Panc1 (cell line): Measurements from ENCODE around the gene SSTR5. TPM values are rescaled to one million over a fixed set of nuclear protein-coding genes. Genes with fewer than 3 reads are reported as not detected.

Source experiments
- ATAC-seq: fragments of 200-7000 bp; cut with Tn5 transposase; 2 replicates; pipeline ENCODE4 v1.9.1; 2020; ENCODE audit warnings: mild to moderate bottlenecking, moderate library complexity
- BruUV-seq: library from RNA; stranded (reverse); fragments of 400-500 nt; replicated peaks from 2 replicates; lab custom pipeline; 2021; lab: Mats Ljungman, UMichigan
- CTCF ChIA-PET: fragments of 300-600 bp; sonication (Branson Sonifier 250); formaldehyde crosslinking; loops from one replicate; lab custom pipeline; 2022; ENCODE audit warnings: antibody characterized with exemption; lab: Charles Lee
- POLR2A ChIA-PET: fragments of 300-600 bp; sonication (Branson Sonifier 250); formaldehyde crosslinking; loops from one replicate; lab custom pipeline; 2022; ENCODE audit warnings: antibody characterized with exemption; lab: Charles Lee
- DNase-seq: peaks from one replicate; pipeline ENCODE4 v3.0.0-alpha.2; 2010; ENCODE audit warnings: low read depth, low spot score
- H3K27ac ChIP-seq: 2 replicates; pipeline ENCODE4 v1.5.1; 2011; ENCODE audit warnings: mild to moderate bottlenecking, low read length, inconsistent platforms
- H3K27me3 ChIP-seq: fragments of 200-500 bp; sonication (Bioruptor generic); 2 replicates; pipeline ENCODE4 v1.6.0; 2014; ENCODE audit warnings: low read length, inconsistent platforms; ENCODE audit not compliant: control insufficient read depth, insufficient read depth
- H3K36me3 ChIP-seq: fragments of 200-500 bp; sonication (Bioruptor generic); 2 replicates; pipeline ENCODE4 v1.5.1; 2014; ENCODE audit warnings: inconsistent platforms, mild to moderate bottlenecking, low read length, moderate library complexity; ENCODE audit not compliant: control insufficient read depth, insufficient read depth
- H3K4me1 ChIP-seq: 2 replicates; pipeline ENCODE4 v1.5.1; 2011; ENCODE audit warnings: inconsistent platforms, mild to moderate bottlenecking, low read length, moderate library complexity; ENCODE audit not compliant: control insufficient read depth, insufficient read depth
- H3K4me3 ChIP-seq, 2 experiments: 2 replicates each; pipeline ENCODE4 v1.5.1; 2011 to 2012; ENCODE audit warnings: low read depth in 2 of 2, low read length in 2 of 2, mild to moderate bottlenecking in 2 of 2, inconsistent platforms in 1 of 2, moderate library complexity in 1 of 2
- H3K9me3 ChIP-seq: fragments of 200-500 bp; sonication (Bioruptor generic); 2 replicates; pipeline ENCODE4 v1.5.1; 2014; ENCODE audit warnings: low read depth, mild to moderate bottlenecking, inconsistent platforms, low read length, moderate library complexity; ENCODE audit not compliant: control insufficient read depth, insufficient read depth
- POLR2AphosphoS5 ChIP-seq: IDR thresholded peaks from 2 replicates; pipeline ENCODE4 v1.6.1; 2012; ENCODE audit warnings: mild to moderate bottlenecking, low read depth, low read length, moderate library complexity
- SIN3A ChIP-seq: IDR thresholded peaks from 2 replicates; pipeline ENCODE4 v1.6.1; 2012; ENCODE audit warnings: low read depth, mild to moderate bottlenecking, low read length, moderate library complexity, borderline replicate concordance; ENCODE audit not compliant: insufficient read depth
- TCF7L2 ChIP-seq: IDR thresholded peaks from 2 replicates; pipeline ENCODE4 v1.6.1; 2011; ENCODE audit warnings: mild to moderate bottlenecking, low read depth, low read length, inconsistent platforms
- in situ Hi-C: cut with HindIII; loops from 2 replicates; pipeline ENCODE4 v1.10.0; 2016; ENCODE audit warnings: low sequenced_read_pairs, low pct_unique_long_range_greater_than_20kb
- intact Hi-C: fragments of 100-400 bp; cut with micrococcal nuclease; formaldehyde crosslinking; loops from one replicate; pipeline ENCODE4 v1.10.0; 2022; ENCODE audit not compliant: unreplicated experiment
- total RNA-seq: library from RNA; stranded (reverse); gene quantifications from one replicate; pipeline ENCODE4 v1.2.1, GENCODE V29; 2021; ENCODE audit not compliant: unreplicated experiment
- TF ChIP-seq, protein P1 (sequence below), 2 experiments: IDR thresholded peaks; 2 replicates each; pipeline ENCODE4 v1.6.1; 2011 to 2012; ENCODE audit warnings: low read depth in 2 of 2, control low read depth in 1 of 2, low read length in 1 of 2, mild to moderate bottlenecking in 1 of 2, moderate library complexity in 1 of 2; ENCODE audit not compliant: insufficient read depth in 1 of 2
- TF ChIP-seq, protein P2 (sequence below): fragments of 450-650 bp; IDR thresholded peaks from 2 replicates; pipeline ENCODE4 v1.5.1; 2017; ENCODE audit warnings: mild to moderate bottlenecking

The SSTR5 gene
- total RNA-seq, 1 experiment from 2014 or later: 2.8 TPM

DNA sequence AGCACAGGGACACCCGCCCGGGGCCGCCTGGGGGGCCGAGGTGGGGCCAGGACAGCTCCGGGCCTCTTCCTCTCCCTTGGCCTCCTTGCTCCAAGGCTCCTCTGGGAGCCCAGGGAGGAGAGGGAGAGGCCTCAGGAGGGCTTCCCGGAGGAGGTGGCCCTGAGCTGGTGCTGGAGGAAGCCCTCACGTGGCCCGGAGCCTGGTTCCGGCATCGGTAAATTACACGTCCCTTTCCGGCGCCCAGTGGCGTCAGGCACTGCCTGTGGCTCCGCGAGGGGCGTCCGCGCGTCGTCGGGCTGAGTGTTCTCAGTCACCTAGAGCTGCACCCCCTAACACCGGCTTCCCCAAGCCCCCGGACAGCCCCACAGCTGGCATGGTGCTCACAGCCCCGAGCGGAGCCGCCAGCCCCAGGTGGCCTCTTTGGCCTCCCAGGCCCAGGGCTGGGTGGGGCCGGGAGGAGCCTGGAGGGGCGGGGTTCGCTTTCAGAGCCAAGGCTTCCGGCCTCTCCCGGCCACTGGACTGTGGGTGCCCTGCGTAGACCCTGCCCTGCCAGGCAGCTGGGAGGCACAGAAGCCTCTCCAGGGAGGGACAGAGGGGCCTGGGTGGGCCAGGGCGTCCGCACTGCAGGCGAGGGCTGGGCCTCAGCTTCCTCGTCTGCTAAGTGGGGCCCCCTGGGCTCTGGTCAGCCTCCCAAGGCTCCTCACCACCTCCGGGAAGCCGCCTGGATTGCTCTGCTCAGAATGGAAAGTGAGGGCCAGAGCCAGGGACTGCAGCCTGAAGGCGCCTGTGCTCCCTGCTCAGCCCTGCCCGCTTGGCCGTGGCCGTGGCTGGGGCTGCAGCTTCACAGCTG, 27.9 kb upstream of the SSTR5 start:
- POLR2A ChIA-PET: no interaction called here
- peak; percentile 65 for ATAC-seq

DNA sequence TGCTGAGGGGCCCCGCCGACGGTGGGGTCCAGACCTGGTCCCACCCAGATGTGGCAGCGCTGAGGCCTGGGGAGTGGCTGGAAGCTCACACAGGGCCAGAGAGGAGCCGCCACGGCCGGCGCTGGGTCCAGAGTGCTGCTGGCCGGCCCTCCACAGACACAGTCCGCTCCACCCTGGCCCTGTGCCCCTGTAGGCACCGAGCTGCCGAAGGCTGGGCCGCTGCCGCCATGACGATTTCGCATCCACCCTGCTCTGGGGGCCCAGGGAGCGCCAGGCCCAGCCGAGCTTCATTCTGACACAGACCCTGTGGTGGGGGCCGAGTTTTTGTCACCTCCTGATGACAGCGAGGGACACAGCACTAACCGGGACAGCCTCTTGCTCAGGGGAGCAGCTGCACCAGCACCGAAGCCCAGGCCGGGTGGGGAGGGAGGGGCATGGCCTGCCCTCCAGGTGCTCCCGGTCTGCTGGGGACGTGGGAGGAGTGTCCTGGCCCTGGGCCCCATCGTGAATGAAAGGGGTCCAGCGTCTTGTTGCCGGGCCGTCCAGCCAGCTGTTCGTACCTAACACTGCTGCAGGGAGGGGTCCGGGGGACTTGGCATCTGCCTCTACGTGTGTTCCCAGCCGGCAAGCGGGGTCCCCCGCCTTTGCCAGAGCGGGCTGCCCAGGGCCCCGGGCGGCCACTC, 27.1 kb upstream of the SSTR5 start:
- Histone ChIP-seq H3K27me3 (no peaks in the 10 kb centered on the region), H3K4me1 (peaks cover 15% of the 10 kb centered on the region; the same call in 1 of the 2 replicates), H3K4me3 (no peak overlapping the region), H3K36me3 (no peaks in the 10 kb centered on the region), H3K27ac (no peak overlapping the region), H3K9me3 (no peaks in the 10 kb centered on the region)
- CTCF ChIA-PET: interaction anchor here (0.6 kb wide), 1 partner anchor 43 kb away, joined by 6 read pairs; no protein-coding TSS in a partner anchor
- POLR2A ChIA-PET: no interaction called here
- in situ Hi-C loops: no loop called here
- ATAC-seq (no peak), DNase-seq (no peak)
- intact Hi-C loops: no loop called here
- no TSS peak for BruUV-seq
- no peak for TF ChIP-seq TCF7L2
- no peak for TF ChIP-seq POLR2AphosphoS5
- TF ChIP-seq, protein P1, sequence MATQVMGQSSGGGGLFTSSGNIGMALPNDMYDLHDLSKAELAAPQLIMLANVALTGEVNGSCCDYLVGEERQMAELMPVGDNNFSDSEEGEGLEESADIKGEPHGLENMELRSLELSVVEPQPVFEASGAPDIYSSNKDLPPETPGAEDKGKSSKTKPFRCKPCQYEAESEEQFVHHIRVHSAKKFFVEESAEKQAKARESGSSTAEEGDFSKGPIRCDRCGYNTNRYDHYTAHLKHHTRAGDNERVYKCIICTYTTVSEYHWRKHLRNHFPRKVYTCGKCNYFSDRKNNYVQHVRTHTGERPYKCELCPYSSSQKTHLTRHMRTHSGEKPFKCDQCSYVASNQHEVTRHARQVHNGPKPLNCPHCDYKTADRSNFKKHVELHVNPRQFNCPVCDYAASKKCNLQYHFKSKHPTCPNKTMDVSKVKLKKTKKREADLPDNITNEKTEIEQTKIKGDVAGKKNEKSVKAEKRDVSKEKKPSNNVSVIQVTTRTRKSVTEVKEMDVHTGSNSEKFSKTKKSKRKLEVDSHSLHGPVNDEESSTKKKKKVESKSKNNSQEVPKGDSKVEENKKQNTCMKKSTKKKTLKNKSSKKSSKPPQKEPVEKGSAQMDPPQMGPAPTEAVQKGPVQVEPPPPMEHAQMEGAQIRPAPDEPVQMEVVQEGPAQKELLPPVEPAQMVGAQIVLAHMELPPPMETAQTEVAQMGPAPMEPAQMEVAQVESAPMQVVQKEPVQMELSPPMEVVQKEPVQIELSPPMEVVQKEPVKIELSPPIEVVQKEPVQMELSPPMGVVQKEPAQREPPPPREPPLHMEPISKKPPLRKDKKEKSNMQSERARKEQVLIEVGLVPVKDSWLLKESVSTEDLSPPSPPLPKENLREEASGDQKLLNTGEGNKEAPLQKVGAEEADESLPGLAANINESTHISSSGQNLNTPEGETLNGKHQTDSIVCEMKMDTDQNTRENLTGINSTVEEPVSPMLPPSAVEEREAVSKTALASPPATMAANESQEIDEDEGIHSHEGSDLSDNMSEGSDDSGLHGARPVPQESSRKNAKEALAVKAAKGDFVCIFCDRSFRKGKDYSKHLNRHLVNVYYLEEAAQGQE (IDR thresholded peaks at IDR 0.05; ENCODE audit: insufficient read depth in 1 of 2, low read depth in 2 of 2, low read length in 1 of 2): no peak
- TF ChIP-seq, protein P2, sequence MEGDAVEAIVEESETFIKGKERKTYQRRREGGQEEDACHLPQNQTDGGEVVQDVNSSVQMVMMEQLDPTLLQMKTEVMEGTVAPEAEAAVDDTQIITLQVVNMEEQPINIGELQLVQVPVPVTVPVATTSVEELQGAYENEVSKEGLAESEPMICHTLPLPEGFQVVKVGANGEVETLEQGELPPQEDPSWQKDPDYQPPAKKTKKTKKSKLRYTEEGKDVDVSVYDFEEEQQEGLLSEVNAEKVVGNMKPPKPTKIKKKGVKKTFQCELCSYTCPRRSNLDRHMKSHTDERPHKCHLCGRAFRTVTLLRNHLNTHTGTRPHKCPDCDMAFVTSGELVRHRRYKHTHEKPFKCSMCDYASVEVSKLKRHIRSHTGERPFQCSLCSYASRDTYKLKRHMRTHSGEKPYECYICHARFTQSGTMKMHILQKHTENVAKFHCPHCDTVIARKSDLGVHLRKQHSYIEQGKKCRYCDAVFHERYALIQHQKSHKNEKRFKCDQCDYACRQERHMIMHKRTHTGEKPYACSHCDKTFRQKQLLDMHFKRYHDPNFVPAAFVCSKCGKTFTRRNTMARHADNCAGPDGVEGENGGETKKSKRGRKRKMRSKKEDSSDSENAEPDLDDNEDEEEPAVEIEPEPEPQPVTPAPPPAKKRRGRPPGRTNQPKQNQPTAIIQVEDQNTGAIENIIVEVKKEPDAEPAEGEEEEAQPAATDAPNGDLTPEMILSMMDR: no peak
- TF ChIP-seq SIN3A: no peak

More for the DNA sequence above, 27.9 kb upstream of the SSTR5 start:
- peak overlapping the region; percentile 5 to 43; a peak in 2 of 4 replicates for H3K4me3 ChIP-seq
- H3K9me3 ChIP-seq: no peaks in the 10 kb centered on the region
- peaks cover 12% of the 10 kb centered on the region; the same call in 1 of the 2 replicates for H3K4me1 ChIP-seq
- TF ChIP-seq TCF7L2 (no peak), SIN3A (no peak), POLR2AphosphoS5 (no peak)
- TF ChIP-seq, protein P1 (IDR thresholded peaks at IDR 0.05; ENCODE audit: insufficient read depth in 1 of 2, low read depth in 2 of 2, low read length in 1 of 2): no peak
- TF ChIP-seq, protein P2: no peak
- in situ Hi-C loops (no loop called here), intact Hi-C loops (no loop called here)
- DNase-seq: no peak
- 0 out of 2 replicates have a peak overlapping the region, but pooled peaks have one; percentile 34 for H3K27ac ChIP-seq
- no peaks in the 10 kb centered on the region for H3K36me3 ChIP-seq
- CTCF ChIA-PET: interaction anchor here (0.6 to 0.8 kb wide), 2 partner anchors 13 to 275 kb away, joined by 4 to 6 read pairs; no protein-coding TSS in a partner anchor
- no peaks in the 10 kb centered on the region for H3K27me3 ChIP-seq
- no TSS peak for BruUV-seq
